ENCODE measurements around the gene TTC9. TPM values are rescaled to one million over a fixed set of nuclear protein-coding genes. Genes with fewer than 3 reads are reported as not detected.

TTC9 gene
- total and polyA plus RNA-seq, 9 of the 15 experiments (the other 6 are each of a cell fraction or from before 2014, with no cell fraction given), result 0.07 TPM; not detected in 8

- TF ChIP-seq ZNF507 (tag; conservative IDR thresholded peaks at IDR 0.05) (no peak), ZNF121 (CRISPR knock-in tag; conservative IDR thresholded peaks at IDR 0.05) (no peak), BRD4 (IDR thresholded peaks at IDR 0.05) (no peak), ZNF449 (CRISPR knock-in tag; IDR thresholded peaks at IDR 0.05) (no peak), CBX2 (IDR thresholded peaks at IDR 0.05; ENCODE audit: insufficient read depth, low read length, poor library complexity, severe bottlenecking) (no peak)
- TF ChIP-seq, protein P1, sequence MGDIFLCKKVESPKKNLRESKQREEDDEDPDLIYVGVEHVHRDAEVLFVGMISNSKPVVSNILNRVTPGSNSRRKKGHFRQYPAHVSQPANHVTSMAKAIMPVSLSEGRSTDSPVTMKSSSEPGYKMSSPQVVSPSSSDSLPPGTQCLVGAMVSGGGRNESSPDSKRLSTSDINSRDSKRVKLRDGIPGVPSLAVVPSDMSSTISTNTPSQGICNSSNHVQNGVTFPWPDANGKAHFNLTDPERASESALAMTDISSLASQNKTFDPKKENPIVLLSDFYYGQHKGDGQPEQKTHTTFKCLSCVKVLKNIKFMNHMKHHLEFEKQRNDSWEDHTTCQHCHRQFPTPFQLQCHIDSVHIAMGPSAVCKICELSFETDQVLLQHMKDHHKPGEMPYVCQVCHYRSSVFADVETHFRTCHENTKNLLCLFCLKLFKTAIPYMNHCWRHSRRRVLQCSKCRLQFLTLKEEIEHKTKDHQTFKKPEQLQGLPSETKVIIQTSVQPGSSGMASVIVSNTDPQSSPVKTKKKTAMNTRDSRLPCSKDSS (IDR thresholded peaks at IDR 0.05; ENCODE audit: low read depth, partially characterized antibody), result no peak
Measured at GRCh38 chr14:70624972-70625371, 16.7 kb upstream of the TTC9 start (continued).

DNA sequence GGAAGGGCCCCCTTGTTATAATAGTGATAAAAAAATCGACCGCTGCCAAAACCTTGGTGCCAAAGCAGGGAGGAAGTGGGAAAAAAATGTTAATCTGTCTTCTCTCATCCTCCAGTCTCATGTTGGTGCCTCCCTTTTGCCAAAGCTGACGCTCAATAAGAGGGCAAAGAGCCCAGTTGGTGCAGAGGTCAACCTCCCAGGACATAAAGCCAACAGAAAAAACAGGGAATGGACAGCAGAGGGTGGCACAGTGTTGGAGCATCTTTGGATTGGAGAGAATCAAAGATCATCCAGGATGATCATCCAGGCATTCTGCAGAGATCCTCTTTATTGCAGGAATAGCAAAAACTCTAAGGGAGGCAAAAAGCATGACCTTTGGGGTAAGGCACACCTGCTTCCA is 9.8 kb upstream of the TTC9 start:
- 3% methylated on average over 3 of the region's 3 CpGs for WGBS (ENCODE audit: insufficient coverage, low coverage, missing lambda C conversion rate)
- ChIA-PET POLR2A (no interaction called here), CTCF (ENCODE audit: low intra/inter-chr PET ratio) (no interaction called here)
- Histone ChIP-seq H3K36me3 (ENCODE audit: control insufficient read depth, insufficient read depth, low read length) (no peaks in the 10 kb centered on the region), H3K4me2 (ENCODE audit: insufficient read depth, low read length) (no peak overlapping the region), H3K79me2 (ENCODE audit: control insufficient read depth, insufficient read depth, low read length) (no peaks in the 10 kb centered on the region), H3K27me3 (ENCODE audit: control insufficient read depth in 2 of 2, insufficient read depth in 2 of 2, low read length in 2 of 2) (no peaks in the 10 kb centered on the region), H3K4me1 (replicated peaks in 1 of 2; ENCODE audit: control insufficient read depth in 2 of 2, insufficient read depth in 2 of 2, low read length in 2 of 2) (no peaks in the 10 kb centered on the region), H3K9ac (ENCODE audit: insufficient read depth in 1 of 2, low read depth in 2 of 2, low read length in 2 of 2) (no peak overlapping the region), H3K9me1 (ENCODE audit: control insufficient read depth, insufficient read depth, low read length) (no peaks in the 10 kb centered on the region), H2AFZ (ENCODE audit: low read depth, low read length) (no peak overlapping the region), H3K9me3 (replicated peaks; ENCODE audit: control insufficient read depth, insufficient read depth, low read depth, low read length) (no peaks in the 10 kb centered on the region), H3K27ac (ENCODE audit: extremely low read depth, low read depth, low read length) (no peak overlapping the region), H4K20me1 (replicated peaks; ENCODE audit: control insufficient read depth, insufficient read depth, low read length) (no peaks in the 10 kb centered on the region), H3K4me3 (no peak overlapping the region)
- DNase-seq (ENCODE audit: extremely low read depth in 1 of 4, low spot score in 3 of 4) (no peak), FAIRE-seq (no peak), ATAC-seq (no peak)
- in situ Hi-C loops (cut with MboI) (no loop called here), intact Hi-C loops (cut with micrococcal nuclease) (no loop called here)
- no TSS peak for BruUV-seq (replicated peaks)
- TF ChIP-seq ZNF668 (CRISPR knock-in tag; IDR thresholded peaks at IDR 0.05) (no peak), NFE2 (IDR thresholded peaks at IDR 0.05; ENCODE audit: low read depth) (no peak), CEBPG (CRISPR knock-in tag; IDR thresholded peaks at IDR 0.05) (no peak), CEBPG (tag; conservative IDR thresholded peaks at IDR 0.05 in 1 of 2, IDR thresholded peaks at IDR 0.05 in 1 of 2) (no peak), XRCC4 (IDR thresholded peaks at IDR 0.05; ENCODE audit: extremely low read depth, insufficient read depth, insufficient read length) (no peak), ZNF121 (CRISPR knock-in tag; conservative IDR thresholded peaks at IDR 0.05) (no peak), MAFF (IDR thresholded peaks at IDR 0.05; ENCODE audit: low read length) (no peak), WHSC1 (IDR thresholded peaks at IDR 0.05; ENCODE audit: low read length) (no peak), ZNF764 (CRISPR knock-in tag; IDR thresholded peaks at IDR 0.05; ENCODE audit: low read depth) (no peak)
- TF ChIP-seq, protein P2, sequence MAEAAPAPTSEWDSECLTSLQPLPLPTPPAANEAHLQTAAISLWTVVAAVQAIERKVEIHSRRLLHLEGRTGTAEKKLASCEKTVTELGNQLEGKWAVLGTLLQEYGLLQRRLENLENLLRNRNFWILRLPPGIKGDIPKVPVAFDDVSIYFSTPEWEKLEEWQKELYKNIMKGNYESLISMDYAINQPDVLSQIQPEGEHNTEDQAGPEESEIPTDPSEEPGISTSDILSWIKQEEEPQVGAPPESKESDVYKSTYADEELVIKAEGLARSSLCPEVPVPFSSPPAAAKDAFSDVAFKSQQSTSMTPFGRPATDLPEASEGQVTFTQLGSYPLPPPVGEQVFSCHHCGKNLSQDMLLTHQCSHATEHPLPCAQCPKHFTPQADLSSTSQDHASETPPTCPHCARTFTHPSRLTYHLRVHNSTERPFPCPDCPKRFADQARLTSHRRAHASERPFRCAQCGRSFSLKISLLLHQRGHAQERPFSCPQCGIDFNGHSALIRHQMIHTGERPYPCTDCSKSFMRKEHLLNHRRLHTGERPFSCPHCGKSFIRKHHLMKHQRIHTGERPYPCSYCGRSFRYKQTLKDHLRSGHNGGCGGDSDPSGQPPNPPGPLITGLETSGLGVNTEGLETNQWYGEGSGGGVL (CRISPR knock-in tag; IDR thresholded peaks at IDR 0.05), result no peak
- TF ChIP-seq, protein P1 (IDR thresholded peaks at IDR 0.05; ENCODE audit: low read depth, partially characterized antibody), result no peak
